K562 (cell line): ENCODE data around the gene PSMA5. TPM values are rescaled to one million over a fixed set of nuclear protein-coding genes. Genes with fewer than 3 reads are reported as not detected.

Experiments used
- DMBX1 ChIP-seq: fragments of 250-450 bp; sonication (Bioruptor Pico); IDR thresholded peaks from 2 replicates; pipeline ENCODE4 v1.8.0; 2022; ENCODE audit warnings: inconsistent platforms, mild to moderate bottlenecking, moderate library complexity, borderline replicate concordance
- HNRNPLL ChIP-seq: fragments of 200-400 bp; formaldehyde crosslinking; IDR thresholded peaks from 2 replicates; pipeline ENCODE4 v1.6.1; 2017; ENCODE audit warnings: low read length, low read depth, mild to moderate bottlenecking; ENCODE audit not compliant: poor library complexity, severe bottlenecking
- MYNN ChIP-seq, 2 experiments: sonication (generic); formaldehyde crosslinking in 1 of 2; IDR thresholded peaks; 2 replicates each; pipeline versions ENCODE4 v1.5.0 to v1.6.1; 2016 to 2020; ENCODE audit warnings: antibody characterized with exemption in 1 of 2, missing genetic modification reagents in 1 of 2
- POLR3G ChIP-seq: IDR thresholded peaks from 2 replicates; pipeline ENCODE4 v1.6.1; 2011; ENCODE audit not compliant: insufficient read length, insufficient replicate concordance; ENCODE audit errors: extremely low read depth
- SIRT6 ChIP-seq: IDR thresholded peaks from one replicate; pipeline ENCODE4 v1.6.1; 2012; ENCODE audit warnings: low read depth, mild to moderate bottlenecking, control low read depth, inconsistent platforms, low read length, moderate library complexity
- TAL1 ChIP-seq: fragments of 450-650 bp; IDR thresholded peaks from 2 replicates; pipeline ENCODE4 v1.6.1; 2016; ENCODE audit warnings: mild to moderate bottlenecking
- YY1 ChIP-seq, 3 experiments: IDR thresholded peaks; 2 replicates each; pipeline ENCODE4 v1.6.1; 2011; ENCODE audit warnings: low read length in 2 of 3, mild to moderate bottlenecking in 2 of 3, moderate library complexity in 2 of 3, borderline replicate concordance in 1 of 3, control low read depth in 1 of 3, low read depth in 1 of 3; ENCODE audit not compliant: insufficient read depth in 3 of 3, insufficient replicate concordance in 2 of 3, control insufficient read depth in 1 of 3, insufficient read length in 1 of 3; ENCODE audit errors: extremely low read depth in 1 of 3
- ZBED1 ChIP-seq: IDR thresholded peaks from 2 replicates; pipeline ENCODE4 v1.6.1; 2014
- ZKSCAN8 ChIP-seq: fragments of 200-800 bp; sonication (Bioruptor generic); IDR thresholded peaks from 2 replicates; pipeline ENCODE4 v1.6.1; 2016; ENCODE audit warnings: missing genetic modification characterization, missing compliant biosample characterization
- ZNF121 ChIP-seq: sonication (generic); formaldehyde crosslinking; conservative IDR thresholded peaks from 2 replicates; pipeline ENCODE4 v1.8.0; 2022; ENCODE audit warnings: missing genetic modification reagents
- ZNF347 ChIP-seq: fragments of 450-650 bp; formaldehyde crosslinking; IDR thresholded peaks from 2 replicates; pipeline ENCODE4 v1.4.0; 2020; ENCODE audit warnings: low read depth, mild to moderate bottlenecking, moderate library complexity
- ZNF764 ChIP-seq: fragments of 250-450 bp; sonication (Bioruptor Pico); IDR thresholded peaks from 2 replicates; pipeline ENCODE4 v1.4.0; 2020; ENCODE audit warnings: low read depth, mild to moderate bottlenecking, moderate library complexity
- polyA plus RNA-seq, 8 experiments: library from polyadenylated mRNA; depleted of rRNA in 4 of 8; stranded (reverse) in 5 of 8; unstranded in 3 of 8; fragments of >200 nt; fragmentation: Nextera tagmentation in 2 of 8; fragmentation: Illumina TruSeq in 1 of 8; extraction: Ambion mirVana in 2 of 8; extraction: Trizol in 1 of 8; gene quantifications; 2 replicates each; pipeline versions ENCODE4 v1.2.1 to v1.2.3, GENCODE V29; 2011 to 2014; ENCODE audit warnings: inconsistent platforms in 1 of 8, missing spikeins in 1 of 8
- total RNA-seq, 7 experiments: library from RNA; depleted of rRNA in 6 of 7; stranded (reverse); fragments of >200 nt in 6 of 7; fragmentation: Illumina TruSeq in 2 of 7; extraction: Trizol in 2 of 7; gene quantifications; 2 replicates each; pipeline versions ENCODE4 v1.2.1 to v1.2.3, GENCODE V29; 2011 to 2021; ENCODE audit warnings: low replicate concordance in 1 of 7
- TF ChIP-seq, protein P1 (sequence below), 2 experiments: fragments of 450-650 bp in 1 of 2; sonication (generic) in 1 of 2; formaldehyde crosslinking; conservative IDR thresholded peaks; 2 replicates each; pipeline versions ENCODE4 v1.4.0 to v1.8.1; 2020 to 2022; ENCODE audit warnings: mild to moderate bottlenecking in 1 of 2, missing genetic modification reagents in 1 of 2
- TF ChIP-seq, protein P2 (sequence below), 3 experiments: IDR thresholded peaks in 2 of 3; conservative IDR thresholded peaks in 1 of 3; 2 replicates each; pipeline ENCODE4 v1.5.1; 2011 to 2012; ENCODE audit warnings: low read length in 3 of 3, mild to moderate bottlenecking in 3 of 3, control low read depth in 2 of 3, improper control_type of control experiment in 1 of 3, inconsistent platforms in 1 of 3, low read depth in 1 of 3, mixed read lengths in 1 of 3, moderate library complexity in 1 of 3; ENCODE audit not compliant: insufficient read depth in 2 of 3
- TF ChIP-seq, protein P3 (sequence below): IDR thresholded peaks from 2 replicates; pipeline ENCODE4 v1.6.1; 2016; ENCODE audit warnings: missing genetic modification characterization, missing compliant biosample characterization
- TF ChIP-seq, protein P4 (sequence below): fragments of 250-450 bp; sonication (Bioruptor Pico); IDR thresholded peaks from 2 replicates; pipeline ENCODE4 v1.5.0; 2021
- TF ChIP-seq, protein P5 (sequence below): fragments of 450-650 bp; IDR thresholded peaks from 2 replicates; pipeline ENCODE4 v1.6.1; 2016; ENCODE audit warnings: antibody characterized with exemption
- TF ChIP-seq, protein P6 (sequence below): fragments of 450-650 bp; IDR thresholded peaks from 2 replicates; pipeline ENCODE4 v1.6.1; 2014; ENCODE audit warnings: low read depth, mild to moderate bottlenecking, moderate library complexity, borderline replicate concordance

Gene PSMA5
- total and polyA plus RNA-seq, 9 of the 15 experiments (the other 6 are each of a cell fraction or from before 2014, with no cell fraction given) = 82.6 to 542 (median 287) TPM

DNA sequence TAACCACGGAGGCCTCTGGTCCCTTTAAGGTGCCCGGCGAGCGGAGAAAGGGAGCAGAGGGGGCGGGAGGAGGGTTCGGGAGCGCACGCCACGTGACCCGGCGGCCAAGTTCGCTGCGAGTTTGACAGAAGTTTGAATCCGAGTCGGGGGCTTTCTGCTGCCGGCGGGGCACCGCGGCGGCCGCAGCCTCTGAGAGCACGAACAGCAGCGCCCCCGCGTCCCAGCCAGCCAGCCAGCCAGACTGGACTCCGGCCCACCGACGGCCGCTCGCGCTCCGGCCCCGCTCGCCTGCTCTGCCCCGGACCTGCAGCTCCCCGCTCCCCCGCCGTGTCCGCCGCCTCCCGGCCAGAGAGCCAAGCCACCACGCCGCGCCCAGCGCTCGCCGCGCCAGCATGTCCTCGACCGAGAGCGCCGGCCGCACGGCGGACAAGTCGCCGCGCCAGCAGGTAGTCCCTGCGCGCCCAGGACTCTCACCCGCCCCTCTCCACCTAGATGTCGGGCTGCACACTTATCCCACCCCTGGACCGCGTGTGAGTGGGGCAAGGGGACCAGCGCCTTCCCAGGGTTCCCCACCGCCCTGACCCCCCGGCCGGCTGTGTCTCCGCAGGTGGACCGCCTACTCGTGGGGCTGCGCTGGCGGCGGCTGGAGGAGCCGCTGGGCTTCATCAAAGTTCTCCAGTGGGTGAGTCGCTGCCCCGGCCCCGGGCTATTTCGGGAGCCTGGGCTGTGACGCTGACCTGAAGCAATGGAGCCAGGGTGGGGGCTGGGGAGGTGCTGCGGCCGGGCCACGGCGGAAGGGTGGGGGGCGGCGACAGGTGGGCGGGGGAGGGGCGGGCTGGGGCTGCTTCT is 40.4 kb upstream of the PSMA5 start, which contains the start of gene SYPL2 (continued):
- TF ChIP-seq, protein P1, sequence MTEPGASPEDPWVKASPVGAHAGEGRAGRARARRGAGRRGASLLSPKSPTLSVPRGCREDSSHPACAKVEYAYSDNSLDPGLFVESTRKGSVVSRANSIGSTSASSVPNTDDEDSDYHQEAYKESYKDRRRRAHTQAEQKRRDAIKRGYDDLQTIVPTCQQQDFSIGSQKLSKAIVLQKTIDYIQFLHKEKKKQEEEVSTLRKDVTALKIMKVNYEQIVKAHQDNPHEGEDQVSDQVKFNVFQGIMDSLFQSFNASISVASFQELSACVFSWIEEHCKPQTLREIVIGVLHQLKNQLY (CRISPR knock-in tag; conservative IDR thresholded peaks at IDR 0.05) = no peak
- no peak for TF ChIP-seq ZBED1
- TF ChIP-seq, protein P2, sequence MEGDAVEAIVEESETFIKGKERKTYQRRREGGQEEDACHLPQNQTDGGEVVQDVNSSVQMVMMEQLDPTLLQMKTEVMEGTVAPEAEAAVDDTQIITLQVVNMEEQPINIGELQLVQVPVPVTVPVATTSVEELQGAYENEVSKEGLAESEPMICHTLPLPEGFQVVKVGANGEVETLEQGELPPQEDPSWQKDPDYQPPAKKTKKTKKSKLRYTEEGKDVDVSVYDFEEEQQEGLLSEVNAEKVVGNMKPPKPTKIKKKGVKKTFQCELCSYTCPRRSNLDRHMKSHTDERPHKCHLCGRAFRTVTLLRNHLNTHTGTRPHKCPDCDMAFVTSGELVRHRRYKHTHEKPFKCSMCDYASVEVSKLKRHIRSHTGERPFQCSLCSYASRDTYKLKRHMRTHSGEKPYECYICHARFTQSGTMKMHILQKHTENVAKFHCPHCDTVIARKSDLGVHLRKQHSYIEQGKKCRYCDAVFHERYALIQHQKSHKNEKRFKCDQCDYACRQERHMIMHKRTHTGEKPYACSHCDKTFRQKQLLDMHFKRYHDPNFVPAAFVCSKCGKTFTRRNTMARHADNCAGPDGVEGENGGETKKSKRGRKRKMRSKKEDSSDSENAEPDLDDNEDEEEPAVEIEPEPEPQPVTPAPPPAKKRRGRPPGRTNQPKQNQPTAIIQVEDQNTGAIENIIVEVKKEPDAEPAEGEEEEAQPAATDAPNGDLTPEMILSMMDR (IDR thresholded peaks at IDR 0.05 in 2 of 3, conservative IDR thresholded peaks at IDR 0.05 in 1 of 3; ENCODE audit: insufficient read depth in 2 of 3, low read depth in 1 of 3, low read length in 3 of 3) = peak in 1 of 3 experiments; percentile 15; a peak in 1 of 6 replicates
- TF ChIP-seq ZNF764 (CRISPR knock-in tag) = no peak
- no peak for TF ChIP-seq POLR3G
- TF ChIP-seq HNRNPLL = no peak
- TF ChIP-seq, protein P3, sequence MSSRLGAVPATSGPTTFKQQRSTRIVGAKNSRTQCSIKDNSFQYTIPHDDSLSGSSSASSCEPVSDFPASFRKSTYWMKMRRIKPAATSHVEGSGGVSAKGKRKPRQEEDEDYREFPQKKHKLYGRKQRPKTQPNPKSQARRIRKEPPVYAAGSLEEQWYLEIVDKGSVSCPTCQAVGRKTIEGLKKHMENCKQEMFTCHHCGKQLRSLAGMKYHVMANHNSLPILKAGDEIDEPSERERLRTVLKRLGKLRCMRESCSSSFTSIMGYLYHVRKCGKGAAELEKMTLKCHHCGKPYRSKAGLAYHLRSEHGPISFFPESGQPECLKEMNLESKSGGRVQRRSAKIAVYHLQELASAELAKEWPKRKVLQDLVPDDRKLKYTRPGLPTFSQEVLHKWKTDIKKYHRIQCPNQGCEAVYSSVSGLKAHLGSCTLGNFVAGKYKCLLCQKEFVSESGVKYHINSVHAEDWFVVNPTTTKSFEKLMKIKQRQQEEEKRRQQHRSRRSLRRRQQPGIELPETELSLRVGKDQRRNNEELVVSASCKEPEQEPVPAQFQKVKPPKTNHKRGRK (tag) = no peak
- TF ChIP-seq ZKSCAN8 (CRISPR knock-in tag) = no peak
- no peak for TF ChIP-seq MYNN (IDR thresholded peaks at IDR 0.05)
- no peak for TF ChIP-seq MYNN (CRISPR knock-in tag; IDR thresholded peaks at IDR 0.05)
- no peak for TF ChIP-seq YY1 (IDR thresholded peaks at IDR 0.05; ENCODE audit: borderline replicate concordance in 1 of 3, control insufficient read depth in 1 of 3, extremely low read depth in 1 of 3, insufficient read depth in 3 of 3, insufficient read length in 1 of 3, insufficient replicate concordance in 2 of 3, low read depth in 1 of 3, low read length in 2 of 3)
- TF ChIP-seq SIRT6 = no peak
- TF ChIP-seq TAL1 = no peak
- no peak for TF ChIP-seq ZNF347 (CRISPR knock-in tag)
- TF ChIP-seq, protein P4, sequence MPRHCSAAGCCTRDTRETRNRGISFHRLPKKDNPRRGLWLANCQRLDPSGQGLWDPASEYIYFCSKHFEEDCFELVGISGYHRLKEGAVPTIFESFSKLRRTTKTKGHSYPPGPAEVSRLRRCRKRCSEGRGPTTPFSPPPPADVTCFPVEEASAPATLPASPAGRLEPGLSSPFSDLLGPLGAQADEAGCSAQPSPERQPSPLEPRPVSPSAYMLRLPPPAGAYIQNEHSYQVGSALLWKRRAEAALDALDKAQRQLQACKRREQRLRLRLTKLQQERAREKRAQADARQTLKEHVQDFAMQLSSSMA = no peak
- TF ChIP-seq, protein P5, sequence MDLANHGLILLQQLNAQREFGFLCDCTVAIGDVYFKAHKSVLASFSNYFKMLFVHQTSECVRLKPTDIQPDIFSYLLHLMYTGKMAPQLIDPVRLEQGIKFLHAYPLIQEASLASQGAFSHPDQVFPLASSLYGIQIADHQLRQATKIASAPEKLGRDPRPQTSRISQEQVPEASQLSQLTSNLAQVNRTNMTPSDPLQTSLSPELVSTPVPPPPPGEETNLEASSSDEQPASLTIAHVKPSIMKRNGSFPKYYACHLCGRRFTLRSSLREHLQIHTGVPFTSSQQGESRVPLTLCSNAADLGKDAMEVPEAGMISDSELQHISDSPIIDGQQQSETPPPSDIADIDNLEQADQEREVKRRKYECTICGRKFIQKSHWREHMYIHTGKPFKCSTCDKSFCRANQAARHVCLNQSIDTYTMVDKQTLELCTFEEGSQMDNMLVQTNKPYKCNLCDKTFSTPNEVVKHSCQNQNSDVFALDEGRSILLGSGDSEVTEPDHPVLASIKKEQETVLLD = no peak
- no peak for TF ChIP-seq ZNF121 (CRISPR knock-in tag)
- TF ChIP-seq, protein P6, sequence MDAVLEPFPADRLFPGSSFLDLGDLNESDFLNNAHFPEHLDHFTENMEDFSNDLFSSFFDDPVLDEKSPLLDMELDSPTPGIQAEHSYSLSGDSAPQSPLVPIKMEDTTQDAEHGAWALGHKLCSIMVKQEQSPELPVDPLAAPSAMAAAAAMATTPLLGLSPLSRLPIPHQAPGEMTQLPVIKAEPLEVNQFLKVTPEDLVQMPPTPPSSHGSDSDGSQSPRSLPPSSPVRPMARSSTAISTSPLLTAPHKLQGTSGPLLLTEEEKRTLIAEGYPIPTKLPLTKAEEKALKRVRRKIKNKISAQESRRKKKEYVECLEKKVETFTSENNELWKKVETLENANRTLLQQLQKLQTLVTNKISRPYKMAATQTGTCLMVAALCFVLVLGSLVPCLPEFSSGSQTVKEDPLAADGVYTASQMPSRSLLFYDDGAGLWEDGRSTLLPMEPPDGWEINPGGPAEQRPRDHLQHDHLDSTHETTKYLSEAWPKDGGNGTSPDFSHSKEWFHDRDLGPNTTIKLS = no peak
- no peak for TF ChIP-seq DMBX1 (CRISPR knock-in tag)
